Measurements from ENCODE around the gene INO80D. TPM values are rescaled to one million over a fixed set of nuclear protein-coding genes. Genes with fewer than 3 reads are reported as not detected.

Gene INO80D
- total and polyA plus RNA-seq, 2 experiments from 2014 or later, result 17.5 to 37.4 TPM

GRCh38 chr2:206088248-206088647, 2.3 kb upstream of the INO80D start (continued):
- TF ChIP-seq ZNF462 (CRISPR knock-in tag; IDR thresholded peaks at IDR 0.05), result no peak
- no peak for TF ChIP-seq JUNB (IDR thresholded peaks at IDR 0.05; ENCODE audit: unreplicated experiment)
- no peak for TF ChIP-seq ETS1 (IDR thresholded peaks at IDR 0.05)
- TF ChIP-seq REST (IDR thresholded peaks at IDR 0.05; ENCODE audit: unreplicated experiment), result no peak
- TF ChIP-seq STAT1 (IDR thresholded peaks at IDR 0.05; ENCODE audit: unreplicated experiment), result no peak
- no peak for TF ChIP-seq ZNF114 (CRISPR knock-in tag; IDR thresholded peaks at IDR 0.05)

Data from GM23338 (cell line).